NCI-H82 (cell line): ENCODE results near the gene CACTIN.

Experiments used
- DNase-seq: peaks from one replicate; lab custom pipeline; 2025; lab: John Stamatoyannopoulos, UW

CACTIN gene

DNA sequence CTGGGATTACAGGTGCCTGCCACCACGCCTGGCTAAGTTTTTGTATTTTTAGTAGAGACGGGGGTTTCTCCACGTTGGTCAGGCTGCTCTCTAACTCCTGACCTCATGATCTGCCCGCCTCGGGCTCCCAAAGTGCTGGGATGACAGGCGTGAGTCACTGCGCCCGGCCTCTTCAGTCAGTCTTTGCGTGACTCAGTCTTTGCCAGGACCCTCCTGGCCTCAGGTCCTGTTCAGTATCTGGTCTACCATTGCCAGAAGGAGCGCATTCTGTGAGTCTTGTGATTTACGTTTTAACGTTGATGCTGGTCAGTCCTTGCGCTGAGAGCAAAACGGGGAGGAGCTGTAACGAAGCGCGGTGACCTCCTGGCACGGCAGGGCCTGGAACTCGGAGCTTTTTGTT is 61.5 kb downstream of the CACTIN start:
- no peak for DNase-seq

DNA sequence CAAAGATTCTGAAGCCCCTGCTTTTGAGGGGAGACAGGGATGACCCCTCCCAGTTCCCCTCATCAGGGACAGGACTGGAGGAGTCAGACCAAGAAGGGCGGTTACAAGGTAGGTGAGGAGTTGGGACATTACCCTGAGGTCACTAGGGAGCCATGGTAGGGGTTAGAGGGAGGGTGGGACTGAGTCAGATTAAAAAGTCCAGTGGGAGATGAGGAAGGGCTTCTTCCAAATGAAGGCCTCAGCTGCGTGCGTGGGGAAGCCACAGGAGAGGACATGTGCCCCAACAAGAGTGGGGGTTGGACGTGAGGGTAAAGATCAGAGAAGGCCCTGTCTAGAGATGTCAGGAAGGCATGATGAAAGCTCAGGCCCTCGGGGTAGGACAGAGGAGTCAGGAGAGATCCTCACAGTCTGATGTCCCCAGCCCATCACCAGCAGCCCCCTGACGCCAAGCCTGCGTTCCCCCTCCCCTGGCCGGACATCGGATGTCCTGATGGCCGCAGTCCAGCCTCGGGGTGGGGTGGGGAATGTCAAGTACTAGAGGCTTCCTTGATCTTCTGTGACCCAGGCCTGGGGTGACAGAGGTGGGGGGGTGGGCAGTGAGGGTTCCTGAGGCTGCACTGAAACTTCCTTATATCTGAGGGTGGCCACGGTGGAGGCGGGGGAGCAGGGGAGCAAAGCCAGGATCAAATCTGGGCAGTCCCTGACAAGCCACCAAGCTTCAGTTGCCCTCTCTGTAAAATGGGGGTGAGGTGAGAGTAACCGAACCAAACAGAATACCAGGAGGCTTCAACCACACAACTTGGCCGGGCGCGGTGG is 62.7 kb downstream of the CACTIN start:
- no peak for DNase-seq
